ENCODE results near the gene MAPK8IP2.
"Not testable (repeated sequence)": the region's sequence is repeated elsewhere in the genome, so short reads cannot be mapped to it uniquely, and the experiment has no call there.

Gene MAPK8IP2

GRCh38 chr22:50613291-50613981, 12.8 kb downstream of the MAPK8IP2 start:
- H3K36me3 ChIP-seq (ENCODE audit: control insufficient read depth in 2 of 2, insufficient read depth in 1 of 2, low read length in 2 of 2), result peaks cover 0 to 19% of the 10 kb centered on the region in 2 experiments; a peak in 1 of 3 replicates
- CTCF ChIA-PET, result interaction anchor here (1.0 kb wide), 1 partner anchor 88 kb away, joined by 3 read pairs; the partner anchor contains the start of gene SCO2
- no peak overlapping the region for H3K27ac ChIP-seq (ENCODE audit: extremely low read depth, low read depth, low read length)
- POLR2A ChIA-PET, result interaction anchor here (0.6 to 2.1 kb wide), 3 partner anchors 12 to 117 kb away, joined by 4 to 6 read pairs (median 6); partner anchors contain the start of genes LMF2 and NCAPH2
- peaks cover 4% of the 10 kb centered on the region; the same call in 1 of the 2 replicates for H3K4me1 ChIP-seq (ENCODE audit: control insufficient read depth, insufficient read depth, low read length)
- H3K9me3 ChIP-seq (ENCODE audit: control insufficient read depth, insufficient read depth, low read depth, low read length), result no peaks in the 10 kb centered on the region
- TF ChIP-seq ZNF341 (tag by site-specific recombination; IDR thresholded peaks at IDR 0.05; ENCODE audit: low read depth) (no peak), ZNF830 (tag by site-specific recombination; IDR thresholded peaks at IDR 0.05; ENCODE audit: low read depth) (no peak), AEBP2 (tag by site-specific recombination; IDR thresholded peaks at IDR 0.05; ENCODE audit: borderline replicate concordance) (no peak), ZNF19 (tag by site-specific recombination; IDR thresholded peaks at IDR 0.05; ENCODE audit: low read depth) (no peak), SCRT2 (tag by site-specific recombination; IDR thresholded peaks at IDR 0.05) (peak; percentile 60), ZNF146 (tag by site-specific recombination; IDR thresholded peaks at IDR 0.05) (no peak), ZNF529 (tag by site-specific recombination; IDR thresholded peaks at IDR 0.05; ENCODE audit: insufficient replicate concordance) (no peak)
- no peak overlapping the region for H3K4me3 ChIP-seq (ENCODE audit: low read depth, low read length)

DNA sequence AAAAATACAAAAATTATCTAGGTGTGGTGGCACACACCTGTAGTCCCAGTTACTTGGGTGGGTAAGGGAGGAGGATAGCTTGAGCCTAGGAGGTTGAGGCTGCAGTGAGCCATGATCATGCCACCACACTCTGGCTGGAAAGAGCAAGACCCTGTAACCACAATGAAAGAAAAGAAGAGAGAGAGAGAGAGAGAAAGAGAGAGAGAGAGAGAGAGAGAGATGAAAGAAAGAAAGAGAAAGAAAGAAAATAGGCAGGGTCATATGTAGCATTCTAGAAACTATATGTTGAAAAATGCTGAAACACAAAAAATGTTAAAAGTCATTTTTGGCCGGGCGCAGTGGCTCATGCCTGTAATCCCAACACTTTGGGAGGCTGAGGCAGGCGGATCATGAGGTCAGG, 13.7 kb downstream of the MAPK8IP2 start:
- TF ChIP-seq ZNF596 (tag by site-specific recombination; IDR thresholded peaks at IDR 0.05), result peak; percentile 93
- peak; percentile 72 for TF ChIP-seq ZNF366 (tag by site-specific recombination; conservative IDR thresholded peaks at IDR 0.05)
- TF ChIP-seq ZSCAN23 (tag by site-specific recombination; IDR thresholded peaks at IDR 0.05), result 0 out of 2 replicates have a peak, but pooled peaks have one; percentile 17
- H3K27ac ChIP-seq (ENCODE audit: extremely low read depth, low read depth, low read length); H3K4me1 ChIP-seq (ENCODE audit: control insufficient read depth, insufficient read depth, low read length); H3K9me3 ChIP-seq (ENCODE audit: control insufficient read depth, insufficient read depth, low read depth, low read length); H3K4me3 ChIP-seq (ENCODE audit: low read depth, low read length): not testable (repeated sequence)
- ChIA-PET POLR2A (interaction anchor here (2.1 kb wide), 1 partner anchor 13 kb away, joined by 6 read pairs; no protein-coding TSS in a partner anchor), CTCF (interaction anchor here (0.6 kb wide), 1 partner anchor 913 kb away, joined by 3 read pairs; no protein-coding TSS in a partner anchor)
- H3K36me3 ChIP-seq (ENCODE audit: control insufficient read depth in 2 of 2, insufficient read depth in 1 of 2, low read length in 2 of 2), result peaks cover 0 to 14% of the 10 kb centered on the region in 2 experiments; a peak in 1 of 3 replicates

- Histone ChIP-seq H3K9me3 (ENCODE audit: control insufficient read depth, insufficient read depth, low read depth, low read length) (no peaks in the 10 kb centered on the region), H3K4me3 (ENCODE audit: low read depth, low read length) (no peak overlapping the region), H3K36me3 (ENCODE audit: control insufficient read depth in 2 of 2, insufficient read depth in 1 of 2, low read length in 2 of 2) (peaks cover 0 to 9% of the 10 kb centered on the region in 2 experiments; a peak in 1 of 3 replicates), H3K27ac (ENCODE audit: extremely low read depth, low read depth, low read length) (no peak overlapping the region), H3K4me1 (ENCODE audit: control insufficient read depth, insufficient read depth, low read length) (peaks cover 7% of the 10 kb centered on the region; the same call in 1 of the 2 replicates)
- CTCF ChIA-PET, result interaction anchor here (0.6 to 4.5 kb wide), 30 partner anchors 8 to 394 kb away, joined by 3 to 24 read pairs (median 4); partner anchors contain the start of genes LMF2, NCAPH2 and SYCE3
- POLR2A ChIA-PET, result interaction anchor here (0.5 to 1.9 kb wide), 5 partner anchors 38 to 262 kb away, joined by 3 to 13 read pairs (median 6); partner anchors contain the start of genes CHKB, LMF2, NCAPH2 and SCO2
- TF ChIP-seq TCF7L2 (IDR thresholded peaks at IDR 0.05; ENCODE audit: borderline replicate concordance, low read depth, low read length), result no peak
- no peak for TF ChIP-seq ZFP3 (tag by site-specific recombination; IDR thresholded peaks at IDR 0.05; ENCODE audit: low read depth)
- peak; percentile 33; the same call in 1 of the 2 replicates for TF ChIP-seq GLIS2 (tag by site-specific recombination; IDR thresholded peaks at IDR 0.05)
- TF ChIP-seq, protein P1, sequence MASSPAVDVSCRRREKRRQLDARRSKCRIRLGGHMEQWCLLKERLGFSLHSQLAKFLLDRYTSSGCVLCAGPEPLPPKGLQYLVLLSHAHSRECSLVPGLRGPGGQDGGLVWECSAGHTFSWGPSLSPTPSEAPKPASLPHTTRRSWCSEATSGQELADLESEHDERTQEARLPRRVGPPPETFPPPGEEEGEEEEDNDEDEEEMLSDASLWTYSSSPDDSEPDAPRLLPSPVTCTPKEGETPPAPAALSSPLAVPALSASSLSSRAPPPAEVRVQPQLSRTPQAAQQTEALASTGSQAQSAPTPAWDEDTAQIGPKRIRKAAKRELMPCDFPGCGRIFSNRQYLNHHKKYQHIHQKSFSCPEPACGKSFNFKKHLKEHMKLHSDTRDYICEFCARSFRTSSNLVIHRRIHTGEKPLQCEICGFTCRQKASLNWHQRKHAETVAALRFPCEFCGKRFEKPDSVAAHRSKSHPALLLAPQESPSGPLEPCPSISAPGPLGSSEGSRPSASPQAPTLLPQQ (tag by site-specific recombination; IDR thresholded peaks at IDR 0.05), result 0 out of 2 replicates have a peak, but pooled peaks have one; percentile 46
- TF ChIP-seq ZNF843 (tag by site-specific recombination; IDR thresholded peaks at IDR 0.05), result no peak
- no peak for TF ChIP-seq ZNF133 (tag by site-specific recombination; IDR thresholded peaks at IDR 0.05)
- no peak for TF ChIP-seq ZNF747 (tag by site-specific recombination; IDR thresholded peaks at IDR 0.05)
- no peak for TF ChIP-seq KLF1 (tag by site-specific recombination; IDR thresholded peaks at IDR 0.05)
- peak; percentile 94 for TF ChIP-seq PATZ1 (tag by site-specific recombination; IDR thresholded peaks at IDR 0.05)
- TF ChIP-seq, protein P2, sequence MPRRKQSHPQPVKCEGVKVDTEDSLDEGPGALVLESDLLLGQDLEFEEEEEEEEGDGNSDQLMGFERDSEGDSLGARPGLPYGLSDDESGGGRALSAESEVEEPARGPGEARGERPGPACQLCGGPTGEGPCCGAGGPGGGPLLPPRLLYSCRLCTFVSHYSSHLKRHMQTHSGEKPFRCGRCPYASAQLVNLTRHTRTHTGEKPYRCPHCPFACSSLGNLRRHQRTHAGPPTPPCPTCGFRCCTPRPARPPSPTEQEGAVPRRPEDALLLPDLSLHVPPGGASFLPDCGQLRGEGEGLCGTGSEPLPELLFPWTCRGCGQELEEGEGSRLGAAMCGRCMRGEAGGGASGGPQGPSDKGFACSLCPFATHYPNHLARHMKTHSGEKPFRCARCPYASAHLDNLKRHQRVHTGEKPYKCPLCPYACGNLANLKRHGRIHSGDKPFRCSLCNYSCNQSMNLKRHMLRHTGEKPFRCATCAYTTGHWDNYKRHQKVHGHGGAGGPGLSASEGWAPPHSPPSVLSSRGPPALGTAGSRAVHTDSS (tag by site-specific recombination; IDR thresholded peaks at IDR 0.05), result no peak
- no peak for TF ChIP-seq ZNF664 (tag by site-specific recombination; IDR thresholded peaks at IDR 0.05)
- TF ChIP-seq ZNF394 (tag by site-specific recombination; IDR thresholded peaks at IDR 0.05; ENCODE audit: borderline replicate concordance), result peak; percentile 45; the same call in 1 of the 2 replicates
Measured at GRCh38 chr22:50620593-50621355, 20.2 kb downstream of the MAPK8IP2 start.
